OCI-LY7 (cell line): ENCODE results near the gene DHX57. TPM values are rescaled to one million over a fixed set of nuclear protein-coding genes. Genes with fewer than 3 reads are reported as not detected.

Experiments
- BruUV-seq: library from RNA; stranded (reverse); fragments of 400-500 nt; replicated peaks from 2 replicates; lab custom pipeline; 2021; lab: Mats Ljungman, UMichigan
- CTCF ChIA-PET: fragments of 300-600 bp; sonication (Branson Sonifier 250); formaldehyde crosslinking; loops from one replicate; lab custom pipeline; 2022; ENCODE audit warnings: antibody characterized with exemption; ENCODE audit not compliant: unreplicated experiment; lab: Charles Lee
- POLR2A ChIA-PET: fragments of 300-600 bp; sonication (Branson Sonifier 250); formaldehyde crosslinking; loops from one replicate; lab custom pipeline; 2022; ENCODE audit warnings: antibody characterized with exemption; lab: Charles Lee
- DNase-seq: peaks from one replicate; pipeline ENCODE4 v3.0.0-alpha.2; 2015; ENCODE audit warnings: low spot score
- H2AFZ ChIP-seq: fragments of 200-600 bp; sonication (generic), shearing (Covaris generic); 2 replicates; pipeline ENCODE4 v1.6.1; 2014; ENCODE audit warnings: mild to moderate bottlenecking, antibody characterized with exemption, low read length, moderate library complexity
- H3K27ac ChIP-seq: fragments of 200-600 bp; sonication (generic); 2 replicates; pipeline ENCODE4 v1.5.1; 2014; ENCODE audit warnings: mixed run types, low read depth, mild to moderate bottlenecking, moderate library complexity, low read length, inconsistent platforms; ENCODE audit not compliant: poor library complexity, severe bottlenecking
- H3K36me3 ChIP-seq: fragments of 200-600 bp; sonication (generic); 2 replicates; pipeline ENCODE4 v1.6.1; 2014; ENCODE audit warnings: mild to moderate bottlenecking, antibody characterized with exemption, low read length, moderate library complexity, mixed read lengths; ENCODE audit not compliant: insufficient read depth
- H3K4me1 ChIP-seq: fragments of 200-600 bp; sonication (generic); 2 replicates; pipeline ENCODE4 v1.5.1; 2014; ENCODE audit warnings: mild to moderate bottlenecking, low read length; ENCODE audit not compliant: insufficient read depth, poor library complexity, severe bottlenecking
- H3K4me2 ChIP-seq: fragments of 200-600 bp; sonication (generic); 2 replicates; pipeline ENCODE4 v1.6.1; 2014; ENCODE audit warnings: mild to moderate bottlenecking, low read length
- H3K4me3 ChIP-seq: fragments of 200-600 bp; sonication (generic); 2 replicates; pipeline ENCODE4 v1.5.1; 2014; ENCODE audit warnings: mild to moderate bottlenecking, low read depth, low read length; ENCODE audit not compliant: poor library complexity, severe bottlenecking
- H3K79me2 ChIP-seq: fragments of 200-600 bp; sonication (generic); 2 replicates; pipeline ENCODE4 v1.6.1; 2016; ENCODE audit warnings: low read depth, mild to moderate bottlenecking, low read length, moderate library complexity, mixed read lengths; ENCODE audit not compliant: insufficient read depth
- H3K9me2 ChIP-seq: fragments of 200-600 bp; sonication (generic); 2 replicates; pipeline ENCODE4 v1.6.1; 2016; ENCODE audit warnings: mild to moderate bottlenecking, low read length, mixed read lengths; ENCODE audit not compliant: insufficient read depth
- H3K9me3 ChIP-seq: fragments of 200-600 bp; sonication (generic); 2 replicates; pipeline ENCODE4 v1.6.1; 2014; ENCODE audit warnings: mild to moderate bottlenecking, mixed run types, low read length, mixed read lengths
- H4K20me1 ChIP-seq: fragments of 200-600 bp; sonication (generic); 2 replicates; pipeline ENCODE4 v1.6.1; 2014; ENCODE audit warnings: mild to moderate bottlenecking, antibody characterized with exemption, low read length, moderate library complexity, mixed read lengths; ENCODE audit not compliant: insufficient read depth
- CTCF ChIP-seq: fragments of 200-600 bp; sonication (generic); conservative IDR thresholded peaks from 2 replicates; pipeline ENCODE4 v1.5.1; 2014; ENCODE audit warnings: mild to moderate bottlenecking, antibody characterized with exemption, low read length, moderate library complexity, mixed read lengths
- EZH2phosphoT487 ChIP-seq: fragments of 200-600 bp; sonication (generic); IDR thresholded peaks from 2 replicates; pipeline ENCODE4 v1.6.1; 2018; ENCODE audit warnings: low read depth, borderline replicate concordance, mild to moderate bottlenecking, mixed run types, antibody characterized with exemption, low read length, moderate library complexity, mixed read lengths
- intact Hi-C: fragments of 100-400 bp; cut with micrococcal nuclease; formaldehyde crosslinking; loops from one replicate; pipeline ENCODE4 v1.10.0; 2022; ENCODE audit not compliant: unreplicated experiment
- total RNA-seq, 2 experiments: library from RNA; depleted of rRNA in 1 of 2; stranded (reverse); fragments of >200 nt in 1 of 2; shearing (Covaris generic) in 1 of 2; gene quantifications; 2 replicates each; pipeline ENCODE4 v1.2.3, GENCODE V29; 2014 to 2022

Gene DHX57
- total RNA-seq, 2 experiments from 2014 or later: 14.6 to 17.7 TPM

DNA sequence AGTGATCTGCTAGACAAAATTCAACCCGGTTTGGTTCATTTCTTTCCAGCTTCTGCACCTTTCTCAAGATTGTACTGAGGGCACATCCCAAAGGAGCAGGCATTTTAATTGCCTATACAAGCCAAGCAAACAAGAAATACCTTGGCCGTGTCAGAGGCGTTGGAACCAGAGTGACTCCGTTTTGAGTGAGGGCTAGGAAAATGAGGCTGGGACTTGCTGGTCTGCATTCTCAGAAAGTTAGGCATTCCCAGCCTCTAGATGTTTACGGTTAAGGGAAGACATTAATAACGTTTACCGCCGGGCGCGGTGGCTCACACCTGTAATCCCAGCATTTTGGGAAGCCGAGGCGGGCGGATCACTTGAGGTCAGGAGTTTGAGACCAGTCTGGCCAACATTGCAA is 99.2 kb downstream of the DHX57 start:
- no peak overlapping the region for H3K4me2 ChIP-seq
- H4K20me1 ChIP-seq: no peaks in the 10 kb centered on the region
- H3K9me2 ChIP-seq: no peaks in the 10 kb centered on the region
- H3K27ac ChIP-seq: no peak overlapping the region
- H3K4me1 ChIP-seq: peaks cover 7% of the 10 kb centered on the region
- DNase-seq: no peak
- peaks cover 16% of the 10 kb centered on the region for H3K36me3 ChIP-seq
- no peaks in the 10 kb centered on the region for H3K9me3 ChIP-seq
- TF ChIP-seq EZH2phosphoT487: no peak
- no peak for TF ChIP-seq CTCF
- H3K4me3 ChIP-seq: no peak overlapping the region
- H2AFZ ChIP-seq: no peak overlapping the region
- ChIA-PET CTCF (no interaction called here), POLR2A (interaction anchor here (0.8 to 1.8 kb wide), 4 partner anchors 14 to 28 kb away, joined by 3 to 9 read pairs (median 4); partner anchors contain the start of gene SRSF7)
- intact Hi-C loops: no loop called here
- H3K79me2 ChIP-seq: peaks cover 14% of the 10 kb centered on the region; the same call in 1 of the 2 replicates
- no TSS peak for BruUV-seq

DNA sequence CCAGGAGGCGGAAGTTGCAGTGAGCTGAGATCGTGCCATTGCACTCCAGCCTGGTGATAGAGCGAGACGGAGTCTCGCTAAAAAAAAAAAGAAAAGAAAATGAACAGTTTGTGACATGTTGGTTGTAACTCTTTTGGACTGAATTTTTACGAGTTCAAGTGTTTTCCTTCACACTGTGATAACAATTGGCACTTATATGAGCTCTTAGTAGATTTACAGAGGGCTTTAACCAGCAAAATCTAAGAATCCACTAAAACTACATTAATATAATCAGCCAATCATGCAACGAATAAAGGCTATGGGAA is 99.9 kb downstream of the DHX57 start:
- H3K36me3 ChIP-seq: peaks cover 10% of the 10 kb centered on the region
- ChIA-PET CTCF (no interaction called here), POLR2A (interaction anchor here (0.8 to 1.8 kb wide), 4 partner anchors 13 to 27 kb away, joined by 3 to 9 read pairs (median 4); partner anchors contain the start of gene SRSF7)
- no peak for DNase-seq
- peaks cover 14% of the 10 kb centered on the region; the same call in 1 of the 2 replicates for H3K79me2 ChIP-seq
- intact Hi-C loops: no loop called here
- no peak overlapping the region for H2AFZ ChIP-seq
- BruUV-seq: no TSS peak
- no peak overlapping the region for H3K4me3 ChIP-seq
- H4K20me1 ChIP-seq: no peaks in the 10 kb centered on the region
- no peak overlapping the region for H3K27ac ChIP-seq
- H3K4me1 ChIP-seq: peaks cover 7% of the 10 kb centered on the region
- no peak overlapping the region for H3K4me2 ChIP-seq
- H3K9me3 ChIP-seq: no peaks in the 10 kb centered on the region
- H3K9me2 ChIP-seq: no peaks in the 10 kb centered on the region
- TF ChIP-seq CTCF (no peak), EZH2phosphoT487 (no peak)

GRCh38 chr2:38775097-38775920 is 100.4 kb downstream of the DHX57 start:
- H3K36me3 ChIP-seq: peaks cover 4% of the 10 kb centered on the region

More at GRCh38 chr2:38775097-38775920, 100.4 kb downstream of the DHX57 start:
- Histone ChIP-seq H3K79me2 (peaks cover 14% of the 10 kb centered on the region; the same call in 1 of the 2 replicates), H3K4me1 (peaks cover 7% of the 10 kb centered on the region), H2AFZ (0 out of 2 replicates have a peak overlapping the region, but pooled peaks have one; percentile 19), H3K4me2 (no peak overlapping the region), H4K20me1 (no peaks in the 10 kb centered on the region), H3K4me3 (no peak overlapping the region), H3K27ac (no peak overlapping the region), H3K9me2 (no peaks in the 10 kb centered on the region), H3K9me3 (no peaks in the 10 kb centered on the region)
- POLR2A ChIA-PET: interaction anchor here (0.8 to 1.8 kb wide), 5 partner anchors 12 to 31 kb away, joined by 3 to 9 read pairs (median 3); partner anchors contain the start of gene SRSF7
- intact Hi-C loops: no loop called here
- CTCF ChIA-PET: no interaction called here
- TF ChIP-seq CTCF (no peak), EZH2phosphoT487 (no peak)
- no peak for DNase-seq
- no TSS peak for BruUV-seq
